ENCODE data around the gene CMIP.
"Not testable (repeated sequence)": the region's sequence is repeated elsewhere in the genome, so short reads cannot be mapped to it uniquely, and the experiment has no call there.

The CMIP gene

GRCh38 chr16:81568749-81569087 lies 124.1 kb downstream of the CMIP start:
- DNase-seq (ENCODE audit: low read depth in 2 of 2): no peak

GRCh38 chr16:81569361-81570034 lies 124.9 kb downstream of the CMIP start:
- DNase-seq (ENCODE audit: low read depth in 2 of 2): no peak

- DNase-seq (ENCODE audit: low read depth in 2 of 2): no peak
Observed at GRCh38 chr16:81570151-81570846, 125.7 kb downstream of the CMIP start.

- no peak for DNase-seq (ENCODE audit: low read depth in 2 of 2)
Observed at GRCh38 chr16:81571175-81571574, 126.6 kb downstream of the CMIP start.

- no peak for DNase-seq (ENCODE audit: low read depth in 2 of 2)
Observed at GRCh38 chr16:81571592-81572385, 127.2 kb downstream of the CMIP start.

GRCh38 chr16:81572386-81573144 lies 128.0 kb downstream of the CMIP start:
- no peak for DNase-seq (ENCODE audit: low read depth in 2 of 2)

- DNase-seq (ENCODE audit: low read depth in 2 of 2): no peak
Observed at GRCh38 chr16:81573533-81574020, 129.0 kb downstream of the CMIP start.

GRCh38 chr16:81574168-81574567 lies 129.6 kb downstream of the CMIP start:
- no peak for DNase-seq (ENCODE audit: low read depth in 2 of 2)

- DNase-seq (ENCODE audit: low read depth in 2 of 2): no peak
Observed at GRCh38 chr16:81575307-81575706, 130.7 kb downstream of the CMIP start.

- no peak for DNase-seq (ENCODE audit: low read depth in 2 of 2)
Observed at GRCh38 chr16:81575834-81576233, 131.2 kb downstream of the CMIP start.

GRCh38 chr16:81576696-81577095 lies 132.1 kb downstream of the CMIP start:
- DNase-seq (ENCODE audit: low read depth in 2 of 2): no peak

GRCh38 chr16:81577272-81577671 lies 132.7 kb downstream of the CMIP start:
- not testable (repeated sequence) for DNase-seq (ENCODE audit: low read depth in 2 of 2)

- DNase-seq (ENCODE audit: low read depth in 2 of 2): no peak
Observed at GRCh38 chr16:81578076-81578475, 133.5 kb downstream of the CMIP start.

- DNase-seq (ENCODE audit: low read depth in 2 of 2): no peak
Observed at GRCh38 chr16:81578636-81579413, 134.2 kb downstream of the CMIP start.

GRCh38 chr16:81581107-81581506 lies 136.5 kb downstream of the CMIP start:
- DNase-seq (ENCODE audit: low read depth in 2 of 2): no peak

- DNase-seq (ENCODE audit: low read depth in 2 of 2): no peak
Observed at GRCh38 chr16:81582655-81583441, 138.2 kb downstream of the CMIP start.

- DNase-seq (ENCODE audit: low read depth in 2 of 2): no peak
Observed at GRCh38 chr16:81583893-81584631, 139.5 kb downstream of the CMIP start.

- no peak for DNase-seq (ENCODE audit: low read depth in 2 of 2)
Observed at GRCh38 chr16:81585785-81586184, 141.2 kb downstream of the CMIP start.

GRCh38 chr16:81586417-81586816 lies 141.8 kb downstream of the CMIP start:
- DNase-seq (ENCODE audit: low read depth in 2 of 2): no peak
